Activated T-cell treated with anti-CD3 and anti-CD28 coated beads, Interleukin-2, amount 50 U/mL, for 4 hours (primary cell): ENCODE results near the gene TRIM4. TPM values are rescaled to one million over a fixed set of nuclear protein-coding genes. Genes with fewer than 3 reads are reported as not detected.
"Not testable (repeated sequence)": the region's sequence is repeated elsewhere in the genome, so short reads cannot be mapped to it uniquely, and the experiment has no call there.

ENCODE experiments used
- ATAC-seq, 2 donors: fragments of 200-7000 bp; cut with Tn5 transposase; one replicate each; pipeline ENCODE4 v1.10.0; 2021
- DNase-seq: peaks from one replicate; pipeline ENCODE4 v3.0.0-alpha.2; 2020
- H3K27me3 Mint-ChIP-seq: one replicate; pipeline ENCODE4 v1.8.0; 2021; ENCODE audit warnings: low read depth, mixed read lengths
- H3K36me3 Mint-ChIP-seq: one replicate; pipeline ENCODE4 v1.8.0; 2022; ENCODE audit warnings: mixed read lengths; ENCODE audit not compliant: insufficient read depth
- H3K4me1 Mint-ChIP-seq: one replicate; pipeline ENCODE4 v1.8.0; 2021; ENCODE audit warnings: low read depth, mixed read lengths
- H3K4me3 Mint-ChIP-seq: one replicate; pipeline ENCODE4 v1.8.0; 2021; ENCODE audit warnings: mild to moderate bottlenecking, moderate library complexity, mixed read lengths
- H3K9me3 Mint-ChIP-seq: one replicate; pipeline ENCODE4 v1.8.0; 2021; ENCODE audit warnings: mixed read lengths
- total RNA-seq, 3 donors: library from RNA; stranded (reverse); gene quantifications; one replicate each; pipeline ENCODE4 v1.2.1, GENCODE V29; 2021

Gene TRIM4
- total RNA-seq, 3 donors from 2014 or later: 23.6 to 25.5 (median 23.8) TPM

DNA sequence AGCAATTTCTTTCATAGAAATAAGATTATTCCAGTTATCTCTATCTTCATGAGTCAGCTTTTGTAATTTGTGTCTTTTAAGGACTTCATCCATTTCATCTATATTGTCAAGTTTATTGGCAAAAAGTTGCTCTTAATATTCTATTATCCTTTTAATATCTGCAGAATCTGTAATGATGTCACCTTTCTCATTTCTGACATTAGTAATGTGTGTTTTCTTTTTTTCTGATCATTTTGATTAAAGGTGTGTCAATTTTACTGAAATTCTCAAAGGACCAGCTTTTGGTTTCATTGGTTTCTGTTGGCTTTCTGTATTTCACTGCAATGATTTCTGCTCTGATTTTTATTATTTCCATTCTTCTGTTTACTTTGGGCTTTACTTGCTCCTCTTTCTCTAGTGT, 24.6 kb downstream of the TRIM4 start:
- DNase-seq: no peak
- peaks cover 4% of the 10 kb centered on the region for H3K4me1 Mint-ChIP-seq
- no peak for ATAC-seq
- H3K4me3 Mint-ChIP-seq: no peak overlapping the region
- no peaks in the 10 kb centered on the region for H3K27me3 Mint-ChIP-seq
- H3K36me3 Mint-ChIP-seq: peaks cover 39% of the 10 kb centered on the region
- no peaks in the 10 kb centered on the region for H3K9me3 Mint-ChIP-seq

DNA sequence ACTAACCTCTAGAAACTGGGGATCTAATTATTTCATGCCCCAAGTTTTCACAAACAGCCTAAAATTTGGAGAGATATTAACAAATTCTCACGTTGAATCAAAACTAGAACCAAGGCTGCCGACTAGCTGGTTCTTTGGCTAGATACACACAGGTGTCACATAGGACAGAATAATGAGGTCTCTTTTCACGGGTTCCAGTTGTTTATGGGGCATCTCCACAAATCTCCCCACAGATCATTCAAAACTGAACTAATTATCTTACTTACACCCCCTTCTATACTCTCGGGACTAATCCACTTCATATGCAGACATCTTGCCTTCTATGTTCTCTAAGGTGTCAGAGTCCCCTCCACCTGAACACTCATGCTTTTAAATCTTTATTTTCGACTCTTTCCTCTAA, 26.1 kb downstream of the TRIM4 start:
- no peak for ATAC-seq
- no peak for DNase-seq
- no peaks in the 10 kb centered on the region for H3K9me3 Mint-ChIP-seq
- H3K4me1 Mint-ChIP-seq: peaks cover 4% of the 10 kb centered on the region
- H3K27me3 Mint-ChIP-seq: no peaks in the 10 kb centered on the region
- peaks cover 35% of the 10 kb centered on the region for H3K36me3 Mint-ChIP-seq
- no peak overlapping the region for H3K4me3 Mint-ChIP-seq

DNA sequence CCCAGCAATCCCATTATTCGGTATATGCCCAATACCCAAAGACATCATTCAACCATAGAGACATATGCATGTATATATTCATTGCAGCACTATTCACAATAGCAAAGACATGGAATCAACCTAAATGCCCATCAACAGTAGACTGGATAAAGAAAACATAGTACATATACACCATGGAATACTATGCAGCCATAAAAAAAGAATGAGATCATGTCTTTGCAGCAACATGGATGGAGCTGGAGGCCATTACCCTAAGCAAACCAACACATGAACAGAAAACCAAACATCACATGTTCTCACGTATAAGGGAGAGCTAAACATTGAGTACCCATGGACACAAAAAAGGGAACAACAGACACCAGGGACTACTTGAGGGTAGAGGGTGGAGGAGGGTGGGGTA, 29.0 kb downstream of the TRIM4 start:
- not testable (repeated sequence) for H3K27me3 Mint-ChIP-seq, ATAC-seq, H3K4me3 Mint-ChIP-seq, H3K4me1 Mint-ChIP-seq, H3K9me3 Mint-ChIP-seq, DNase-seq
- peaks cover 40% of the 10 kb centered on the region for H3K36me3 Mint-ChIP-seq

DNA sequence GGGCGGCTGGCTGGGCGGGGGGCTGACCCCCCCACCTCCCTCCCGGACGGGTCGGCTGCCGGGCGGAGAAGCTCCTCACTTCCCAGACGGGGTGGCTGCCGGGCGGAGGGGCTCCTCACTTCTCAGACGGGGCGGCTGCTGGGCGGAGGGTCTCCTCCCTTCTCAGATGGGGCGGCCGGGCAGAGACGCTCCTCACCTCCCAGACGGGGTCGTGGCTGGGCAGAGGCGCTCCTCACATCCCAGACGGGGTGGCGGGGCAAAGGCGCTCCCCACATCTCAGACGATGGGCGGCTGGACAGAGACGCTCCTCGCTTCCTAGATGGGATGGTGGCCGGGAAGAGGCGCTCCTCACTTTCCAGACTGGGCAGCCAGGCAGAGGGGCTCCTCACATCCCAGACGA, 31.0 kb downstream of the TRIM4 start:
- not testable (repeated sequence) for ATAC-seq, DNase-seq, H3K9me3 Mint-ChIP-seq, H3K27me3 Mint-ChIP-seq, H3K4me1 Mint-ChIP-seq, H3K4me3 Mint-ChIP-seq
- peaks cover 43% of the 10 kb centered on the region for H3K36me3 Mint-ChIP-seq

DNA sequence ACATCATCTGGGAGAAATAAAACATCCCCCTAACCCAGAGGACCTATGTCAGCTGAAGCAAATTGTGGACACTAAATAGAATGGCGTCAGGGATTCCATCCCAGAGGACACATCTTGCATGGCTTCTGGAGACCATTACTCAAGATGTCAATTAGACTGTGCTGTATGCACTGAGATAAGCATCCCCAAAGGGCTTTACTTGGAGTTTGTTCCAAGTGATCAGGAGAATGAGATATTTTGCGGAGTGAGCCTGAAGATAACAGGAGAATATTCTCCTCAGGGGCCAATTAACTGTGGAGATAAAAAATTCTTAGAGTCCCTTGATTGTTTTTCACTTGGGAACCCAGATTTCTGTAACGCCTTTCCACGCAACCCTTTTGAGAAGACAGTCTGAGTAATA, 38.0 kb downstream of the TRIM4 start:
- no peak overlapping the region for H3K4me3 Mint-ChIP-seq
- H3K36me3 Mint-ChIP-seq: peaks cover 12% of the 10 kb centered on the region
- DNase-seq (no peak), ATAC-seq (no peak)
- H3K4me1 Mint-ChIP-seq: no peaks in the 10 kb centered on the region
- H3K9me3 Mint-ChIP-seq: peaks cover 6% of the 10 kb centered on the region
- H3K27me3 Mint-ChIP-seq: no peaks in the 10 kb centered on the region

DNA sequence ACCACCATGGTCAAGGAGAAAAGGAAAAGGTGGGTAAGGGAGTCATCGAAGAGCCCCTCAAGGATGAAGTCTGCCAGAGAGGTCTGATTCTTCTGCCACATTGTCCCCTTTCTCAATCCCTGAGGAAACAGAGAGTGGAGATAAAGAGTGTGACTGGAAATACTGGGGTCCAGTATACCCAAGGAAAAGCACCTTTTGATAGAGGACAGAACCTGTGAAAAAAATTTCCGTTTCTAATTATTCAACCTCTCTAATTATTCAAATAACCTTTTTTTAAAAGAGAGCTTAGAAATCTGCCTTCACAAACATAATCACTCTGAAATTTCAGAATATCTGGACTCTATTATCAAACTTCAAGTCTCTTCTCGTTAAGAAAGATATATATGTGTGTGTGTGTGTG, 42.4 kb downstream of the TRIM4 start, which contains the start of gene OR2AE1:
TSS of gene OR2AE1 (minus strand) at position 101 of the 400 bp plus-strand sequence. CDS start at position 101, 0 bp downstream.
- no peak for ATAC-seq
- no peak for DNase-seq
- Mint-ChIP-seq H3K4me1 (no peaks in the 10 kb centered on the region), H3K4me3 (no peak within 1 kb of the TSS), H3K36me3 (peaks cover 15% of the 10 kb centered on the region), H3K27me3 (peaks cover 3% of the 10 kb centered on the region), H3K9me3 (no peaks in the 10 kb centered on the region)

DNA sequence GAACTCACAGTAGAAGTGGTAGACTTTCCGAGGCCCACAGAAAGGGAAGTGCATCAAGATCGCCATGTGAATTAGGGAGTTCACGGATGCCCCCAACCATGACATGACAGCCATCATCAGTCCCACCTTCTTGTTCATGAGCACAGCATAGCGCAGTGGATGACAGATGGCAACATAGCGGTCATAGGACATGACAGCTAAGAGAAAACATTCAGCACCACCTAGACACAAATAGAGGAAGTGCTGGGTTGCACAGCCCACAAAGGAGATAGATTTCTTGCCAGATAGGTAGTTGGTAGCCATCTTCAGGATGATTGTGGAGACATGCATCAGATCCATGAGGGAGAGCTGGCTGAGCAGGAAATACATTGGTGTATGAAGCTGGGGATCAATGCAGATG, 42.8 kb downstream of the TRIM4 start:
- Mint-ChIP-seq H3K4me1 (no peaks in the 10 kb centered on the region), H3K9me3 (no peaks in the 10 kb centered on the region), H3K27me3 (peaks cover 3% of the 10 kb centered on the region), H3K36me3 (peaks cover 15% of the 10 kb centered on the region), H3K4me3 (no peak overlapping the region)
- DNase-seq: no peak
- no peak for ATAC-seq

DNA sequence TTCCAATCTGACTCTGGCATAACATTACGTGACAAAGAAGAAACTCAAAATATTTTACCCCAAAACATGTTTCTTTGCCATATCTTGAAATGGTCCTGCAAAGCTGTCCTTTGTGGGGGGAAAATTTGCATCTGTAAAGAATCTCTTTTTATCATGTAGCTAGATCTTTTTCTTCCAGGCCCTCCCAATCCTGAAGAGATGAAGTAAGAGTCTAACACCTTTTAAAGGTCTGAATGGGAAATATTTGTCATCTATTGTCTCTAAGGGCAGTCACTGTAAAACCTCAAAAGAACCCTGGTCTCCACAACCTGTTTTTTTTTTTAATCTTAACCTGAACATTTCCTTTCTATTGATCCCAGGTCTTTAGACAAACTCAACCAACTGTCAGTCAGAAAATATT, 51.1 kb downstream of the TRIM4 start:
- Mint-ChIP-seq H3K4me1 (no peaks in the 10 kb centered on the region), H3K9me3 (peaks cover 5% of the 10 kb centered on the region), H3K27me3 (peaks cover 13% of the 10 kb centered on the region), H3K4me3 (no peak overlapping the region), H3K36me3 (peaks cover 4% of the 10 kb centered on the region)
- ATAC-seq (no peak), DNase-seq (no peak)

DNA sequence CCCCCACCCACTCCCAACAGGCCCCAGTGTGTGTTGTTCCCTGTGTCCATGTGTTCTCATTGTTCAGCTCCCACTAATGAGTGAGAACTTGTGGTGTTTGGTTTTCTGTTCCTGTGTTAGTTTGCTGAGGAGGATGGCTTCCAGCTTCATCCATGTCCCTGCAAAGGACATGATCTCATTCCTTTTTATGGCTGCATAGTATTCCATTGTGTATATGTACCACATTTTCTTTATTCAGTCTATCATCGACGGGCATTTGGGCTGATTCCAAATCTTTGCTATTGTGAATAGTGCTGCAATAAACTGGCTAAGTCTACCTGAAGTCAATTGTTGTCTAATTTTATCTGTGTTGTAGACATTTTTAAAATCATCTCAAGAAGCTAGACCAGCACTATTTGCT, 51.9 kb downstream of the TRIM4 start:
- not testable (repeated sequence) for H3K4me1 Mint-ChIP-seq, H3K4me3 Mint-ChIP-seq, H3K36me3 Mint-ChIP-seq, H3K9me3 Mint-ChIP-seq, DNase-seq, ATAC-seq
- H3K27me3 Mint-ChIP-seq: peaks cover 15% of the 10 kb centered on the region

DNA sequence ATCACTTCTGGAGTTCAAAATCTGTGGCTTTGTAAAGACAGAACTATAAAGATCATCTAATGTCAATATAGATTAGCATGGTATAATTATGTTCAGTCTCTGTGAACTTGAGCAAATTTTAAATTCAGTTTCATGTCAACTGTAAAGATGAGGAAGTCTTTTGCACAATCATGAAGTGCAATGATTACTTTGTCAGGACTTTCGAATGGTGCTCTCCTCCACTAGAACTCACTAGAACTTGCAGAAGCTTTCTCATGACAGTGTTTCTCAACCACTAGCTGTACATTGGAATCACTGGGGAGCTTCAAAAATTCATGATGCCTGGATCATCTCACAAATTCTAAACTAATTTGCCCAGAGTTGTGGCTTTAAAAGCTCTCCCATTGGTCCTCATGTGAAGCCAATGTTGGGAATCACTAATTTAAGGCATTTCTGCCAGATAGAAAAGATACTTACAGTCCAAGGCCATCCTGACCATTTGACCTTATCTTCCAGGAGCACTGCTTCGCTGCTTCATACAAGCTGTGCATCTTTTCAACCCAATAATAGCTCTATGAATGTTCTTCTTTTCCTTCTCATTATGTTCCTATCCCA, 55.4 kb downstream of the TRIM4 start:
- no peak for DNase-seq
- peaks cover 5% of the 10 kb centered on the region for H3K9me3 Mint-ChIP-seq
- H3K27me3 Mint-ChIP-seq: peaks cover 15% of the 10 kb centered on the region

DNA sequence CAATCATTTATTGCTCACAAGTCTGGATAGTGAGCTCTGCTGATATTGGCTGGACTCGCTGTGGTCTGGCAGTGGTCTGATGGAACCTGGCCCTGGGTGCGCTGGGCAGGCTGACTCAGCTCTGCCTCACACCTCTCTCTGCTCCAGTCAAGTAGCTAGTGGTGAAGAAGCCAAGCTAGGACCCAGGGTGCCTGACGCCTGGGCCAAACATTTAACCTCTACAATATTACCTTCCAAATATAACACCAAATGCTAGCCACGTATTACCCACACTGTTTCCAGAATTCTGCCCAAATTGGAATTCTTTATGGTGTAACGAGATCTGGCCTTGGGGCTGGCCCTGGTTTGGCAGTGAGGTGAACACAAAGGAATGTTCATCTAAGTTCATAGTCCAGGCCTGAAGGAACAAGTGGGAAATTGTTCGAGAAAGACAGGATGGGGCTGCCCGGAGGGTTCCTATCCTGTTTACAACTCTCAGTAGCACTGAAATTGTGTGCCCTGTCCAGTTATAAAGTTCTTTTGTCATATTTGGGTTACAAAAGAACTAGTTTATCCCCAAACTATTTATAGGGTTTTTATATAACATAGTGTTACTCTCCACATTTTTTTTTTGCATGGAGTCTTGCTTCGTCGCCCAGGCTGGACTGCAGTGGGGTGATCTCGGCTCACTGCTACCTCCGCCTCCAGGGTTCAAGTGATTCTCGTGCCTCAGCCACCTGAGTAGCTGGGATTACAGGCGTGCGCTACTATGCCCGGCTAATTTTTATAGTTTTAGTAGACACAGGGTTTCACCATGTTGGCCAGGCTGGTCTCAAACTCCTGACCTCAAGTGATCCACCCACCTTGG, 58.8 kb downstream of the TRIM4 start:
- Mint-ChIP-seq H3K9me3 (no peaks in the 10 kb centered on the region), H3K4me1 (no peaks in the 10 kb centered on the region), H3K36me3 (no peaks in the 10 kb centered on the region), H3K27me3 (peaks cover 4% of the 10 kb centered on the region), H3K4me3 (no peak overlapping the region)
- no peak for DNase-seq
- no peak for ATAC-seq

More for the DNA sequence above, 55.4 kb downstream of the TRIM4 start:
- Mint-ChIP-seq H3K4me1 (no peaks in the 10 kb centered on the region), H3K36me3 (no peaks in the 10 kb centered on the region), H3K4me3 (no peak overlapping the region)
- ATAC-seq: no peak

DNA sequence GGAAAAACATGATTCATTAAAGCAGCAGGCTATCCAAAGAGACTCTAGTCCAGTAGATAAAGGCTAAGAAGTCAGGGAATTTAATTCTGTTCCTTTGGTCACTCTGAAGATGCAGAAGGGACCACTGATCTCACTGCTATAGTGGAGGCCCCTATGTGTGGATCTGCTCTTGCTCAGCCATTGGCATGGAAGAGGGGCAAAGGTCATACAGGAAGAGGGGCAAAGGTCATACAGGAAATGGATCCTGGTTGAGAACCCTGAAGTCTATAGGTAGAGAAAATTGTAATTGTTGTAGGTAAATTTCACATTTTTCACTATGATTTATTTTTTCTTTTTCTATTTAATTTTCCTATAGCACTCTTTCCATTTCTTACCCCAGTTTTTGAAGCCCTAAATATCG, 64.1 kb downstream of the TRIM4 start:
- peaks cover 5% of the 10 kb centered on the region for H3K27me3 Mint-ChIP-seq
- no peaks in the 10 kb centered on the region for H3K4me1 Mint-ChIP-seq
- ATAC-seq (no peak), DNase-seq (no peak)
- no peaks in the 10 kb centered on the region for H3K36me3 Mint-ChIP-seq
- H3K9me3 Mint-ChIP-seq: no peaks in the 10 kb centered on the region
- H3K4me3 Mint-ChIP-seq: no peak overlapping the region

DNA sequence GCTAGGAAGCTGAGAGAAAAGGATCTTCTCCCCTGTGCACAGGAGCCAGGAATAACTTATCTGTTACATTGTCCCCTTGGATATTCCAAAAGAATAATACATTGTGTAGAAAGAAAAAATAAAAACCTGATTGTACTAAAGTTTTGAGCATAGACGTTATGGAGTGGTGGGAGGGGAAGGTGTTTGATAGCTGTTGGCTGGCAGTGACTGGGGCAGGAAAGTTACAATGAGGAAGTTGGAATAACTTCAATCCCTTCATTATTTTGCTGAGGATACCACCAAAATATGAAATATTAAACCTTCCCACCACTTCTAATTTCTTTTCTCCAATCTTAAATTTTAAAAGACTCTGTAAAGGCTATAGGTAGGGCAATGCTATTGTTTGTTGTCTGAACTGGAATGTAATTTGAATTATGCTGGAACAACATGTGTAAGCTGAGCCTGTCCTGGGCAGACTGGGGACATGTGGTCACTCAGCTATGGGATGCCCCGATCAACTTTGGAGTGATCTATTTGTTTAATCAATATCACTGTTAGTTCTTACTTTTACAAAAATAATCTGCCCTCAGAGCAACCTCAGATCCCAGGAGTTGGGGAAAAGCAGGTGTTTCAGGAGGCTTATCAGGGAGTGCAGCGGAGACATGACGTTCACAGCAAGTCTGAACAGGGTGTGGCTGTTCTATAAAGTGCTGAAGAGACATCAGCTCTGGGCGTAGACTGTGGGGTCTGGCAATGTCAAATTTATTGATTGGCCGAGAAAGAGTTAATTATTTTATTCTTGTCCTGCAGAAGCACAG, 70.7 kb downstream of the TRIM4 start:
- no peak for DNase-seq
- ATAC-seq: no peak
- Mint-ChIP-seq H3K9me3 (no peaks in the 10 kb centered on the region), H3K36me3 (no peaks in the 10 kb centered on the region), H3K4me3 (no peak overlapping the region), H3K4me1 (no peaks in the 10 kb centered on the region), H3K27me3 (peaks cover 4% of the 10 kb centered on the region)

DNA sequence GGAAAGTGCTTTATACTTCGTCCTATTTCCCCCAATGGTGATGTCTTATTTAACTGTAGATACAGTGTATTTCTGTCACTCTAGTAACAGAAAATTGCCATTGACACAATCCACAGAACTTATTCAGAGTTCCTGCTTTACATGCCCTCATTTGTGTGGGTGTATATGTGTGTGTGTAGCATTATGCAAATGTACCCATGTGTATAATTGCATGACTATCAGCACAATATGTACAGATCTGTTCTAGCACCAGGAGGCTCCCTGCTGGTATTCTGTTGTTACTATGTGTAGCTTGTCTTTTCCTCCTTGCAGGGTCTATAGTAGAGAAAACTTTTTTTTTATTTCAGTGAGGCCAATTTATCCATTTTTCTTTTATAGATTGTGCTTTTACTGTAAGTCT, 75.0 kb downstream of the TRIM4 start:
- ATAC-seq: no peak
- no peak overlapping the region for H3K4me3 Mint-ChIP-seq
- DNase-seq: no peak
- H3K36me3 Mint-ChIP-seq: no peaks in the 10 kb centered on the region
- H3K9me3 Mint-ChIP-seq: no peaks in the 10 kb centered on the region
- H3K27me3 Mint-ChIP-seq: peaks cover 3% of the 10 kb centered on the region
- H3K4me1 Mint-ChIP-seq: no peaks in the 10 kb centered on the region
